Parathyroid adenoma (tissue), 2 donors: ENCODE measurements around the gene POLE.
A peak's percentile ranks its signal among the peaks of the same experiment; 100 is the strongest.

Experiments
- H2AFZ ChIP-seq: fragments of 300-600 bp; sonication (generic); one replicate; pipeline ENCODE4 v1.7.0; 2017; ENCODE audit warnings: antibody characterized with exemption, mild to moderate bottlenecking
- H3K27ac ChIP-seq: fragments of 300-600 bp; sonication (generic); one replicate; pipeline ENCODE4 v1.7.0; 2017
- H3K27me3 ChIP-seq: fragments of 300-600 bp; sonication (generic); one replicate; pipeline ENCODE4 v1.7.0; 2017; ENCODE audit warnings: low read length; ENCODE audit not compliant: control insufficient read depth, insufficient read depth
- H3K36me3 ChIP-seq: fragments of 300-600 bp; sonication (generic); one replicate; pipeline ENCODE4 v1.7.0; 2017; ENCODE audit warnings: low read length; ENCODE audit not compliant: control insufficient read depth, insufficient read depth
- H3K4me1 ChIP-seq: fragments of 300-600 bp; sonication (generic); one replicate; pipeline ENCODE4 v1.7.0; 2017; ENCODE audit warnings: control low read depth
- H3K4me2 ChIP-seq: fragments of 300-600 bp; sonication (generic); one replicate; pipeline ENCODE4 v1.7.0; 2017; ENCODE audit warnings: low read length
- H3K4me3 ChIP-seq: fragments of 300-600 bp; sonication (generic); one replicate; pipeline ENCODE4 v1.7.0; 2017; ENCODE audit warnings: low read depth, low read length
- H3K79me2 ChIP-seq: fragments of 300-600 bp; sonication (generic); one replicate; pipeline ENCODE4 v1.7.0; 2017; ENCODE audit warnings: control low read depth
- H3K9ac ChIP-seq: fragments of 300-600 bp; sonication (generic); one replicate; pipeline ENCODE4 v1.7.0; 2017; ENCODE audit warnings: mild to moderate bottlenecking
- H3K9me3 ChIP-seq: fragments of 300-600 bp; sonication (generic); one replicate; pipeline ENCODE4 v1.7.0; 2017; ENCODE audit warnings: low read length; ENCODE audit not compliant: control insufficient read depth
- CTCF ChIP-seq: fragments of 300-600 bp; sonication (generic); IDR thresholded peaks from one replicate; pipeline ENCODE4 v1.7.0; 2017; ENCODE audit warnings: antibody characterized with exemption, mild to moderate bottlenecking
- donor health status: primary hyperparathyroidism.

POLE gene

GRCh38 chr12:132593521-132593920, 93.6 kb downstream of the POLE start:
- H3K9ac ChIP-seq = no peak overlapping the region
- no peaks in the 10 kb centered on the region for H3K79me2 ChIP-seq
- peak overlapping the region; percentile 1 for H3K4me3 ChIP-seq
- no peaks in the 10 kb centered on the region for H3K9me3 ChIP-seq
- peak overlapping the region; percentile 34 for H3K4me2 ChIP-seq
- TF ChIP-seq CTCF = no peak
- no peaks in the 10 kb centered on the region for H3K4me1 ChIP-seq
- H3K27me3 ChIP-seq = no peaks in the 10 kb centered on the region
- H3K36me3 ChIP-seq = no peaks in the 10 kb centered on the region
- H2AFZ ChIP-seq = peak overlapping the region; percentile 45
- no peak overlapping the region for H3K27ac ChIP-seq

GRCh38 chr12:132593071-132593470, 94.1 kb downstream of the POLE start:
- H3K27ac ChIP-seq = no peak overlapping the region
- no peaks in the 10 kb centered on the region for H3K36me3 ChIP-seq
- H3K4me1 ChIP-seq = no peaks in the 10 kb centered on the region
- TF ChIP-seq CTCF = no peak
- no peaks in the 10 kb centered on the region for H3K79me2 ChIP-seq
- peak overlapping the region; percentile 45 for H2AFZ ChIP-seq
- H3K27me3 ChIP-seq = no peaks in the 10 kb centered on the region
- no peak overlapping the region for H3K9ac ChIP-seq
- H3K4me3 ChIP-seq = no peak overlapping the region
- H3K9me3 ChIP-seq = no peaks in the 10 kb centered on the region
- no peak overlapping the region for H3K4me2 ChIP-seq

- no peaks in the 10 kb centered on the region for H3K36me3 ChIP-seq
- no peaks in the 10 kb centered on the region for H3K9me3 ChIP-seq
- no peak overlapping the region for H3K9ac ChIP-seq
- no peaks in the 10 kb centered on the region for H3K27me3 ChIP-seq
- no peaks in the 10 kb centered on the region for H3K4me1 ChIP-seq
- H3K79me2 ChIP-seq = no peaks in the 10 kb centered on the region
- no peak overlapping the region for H3K27ac ChIP-seq
- no peak overlapping the region for H2AFZ ChIP-seq
- no peak overlapping the region for H3K4me2 ChIP-seq
- no peak overlapping the region for H3K4me3 ChIP-seq
- TF ChIP-seq CTCF = no peak
Measured at GRCh38 chr12:132592282-132592970, 94.7 kb downstream of the POLE start.

- Histone ChIP-seq H3K27me3 (no peaks in the 10 kb centered on the region), H3K27ac (no peak overlapping the region), H3K79me2 (no peaks in the 10 kb centered on the region), H2AFZ (no peak overlapping the region), H3K9ac (no peak overlapping the region), H3K9me3 (no peaks in the 10 kb centered on the region), H3K4me3 (no peak overlapping the region), H3K4me1 (no peaks in the 10 kb centered on the region), H3K4me2 (no peak overlapping the region), H3K36me3 (no peaks in the 10 kb centered on the region)
- no peak for TF ChIP-seq CTCF
Measured at GRCh38 chr12:132591107-132591935, 95.8 kb downstream of the POLE start.
